Skeletal muscle satellite cell (primary cell): ENCODE results near the gene CENPT. TPM values are rescaled to one million over a fixed set of nuclear protein-coding genes. Genes with fewer than 3 reads are reported as not detected.

Experiments
- small RNA-seq: library from RNA; depleted of rRNA; stranded (forward); fragments of <200 nt; gene quantifications from one replicate; pipeline ENCODE3, GENCODE V24; 2012

CENPT gene

Small RNA genes within 50 kb of the gene (small RNA-seq; reads per million reads assigned to genes)
- gene AC040162.2 (not detected), gene NRN1L (not detected)
